HepG2 (cell line): ENCODE results near the gene TAOK3. TPM values are rescaled to one million over a fixed set of nuclear protein-coding genes. Genes with fewer than 3 reads are reported as not detected.

Experiments
- ATM ChIP-seq: fragments of 450-650 bp; IDR thresholded peaks from 2 replicates; pipeline ENCODE4 v1.7.1; 2017; ENCODE audit warnings: mild to moderate bottlenecking, borderline replicate concordance
- ATRX ChIP-seq: sonication (generic); formaldehyde crosslinking; IDR thresholded peaks from 2 replicates; pipeline ENCODE4 v1.4.0; 2020; ENCODE audit warnings: missing genetic modification reagents, borderline replicate concordance
- CBX2 ChIP-seq, 2 experiments: fragments of 200-600 bp in 1 of 2; sonication (generic); formaldehyde crosslinking in 1 of 2; IDR thresholded peaks; 2 replicates each; pipeline versions ENCODE4 v1.7.0 to v1.8.1; 2018 to 2022; ENCODE audit warnings: low read depth in 2 of 2, low read length in 1 of 2, mild to moderate bottlenecking in 1 of 2, missing genetic modification reagents in 1 of 2
- CEBPB ChIP-seq: IDR thresholded peaks from 2 replicates; pipeline ENCODE4 v1.6.1; 2011; ENCODE audit warnings: low read depth, low read length, improper control_type of control experiment, borderline replicate concordance
- ETV5 ChIP-seq: IDR thresholded peaks from 2 replicates; pipeline ENCODE4 v1.6.1; 2018; ENCODE audit warnings: missing biosample characterization, missing genetic modification reagents, inconsistent platforms, borderline replicate concordance
- GATAD1 ChIP-seq: IDR thresholded peaks from 2 replicates; pipeline ENCODE4 v1.6.1; 2016; ENCODE audit warnings: missing genetic modification reagents, missing compliant biosample characterization
- HOXA5 ChIP-seq: sonication (generic); formaldehyde crosslinking; IDR thresholded peaks from 2 replicates; pipeline ENCODE4 v1.4.0; 2020; ENCODE audit warnings: missing genetic modification reagents
- MNT ChIP-seq: fragments of 450-650 bp; IDR thresholded peaks from 2 replicates; pipeline ENCODE4 v1.6.1; 2016
- MYNN ChIP-seq: sonication (generic); formaldehyde crosslinking; IDR thresholded peaks from 2 replicates; pipeline ENCODE4 v1.4.0; 2020; ENCODE audit warnings: mild to moderate bottlenecking, low read depth, missing genetic modification reagents
- NFE2L2 ChIP-seq: fragments of 150-350 bp; IDR thresholded peaks from 2 replicates; pipeline ENCODE4 v1.6.1; 2014; ENCODE audit warnings: low read length
- NONO ChIP-seq, 2 experiments: fragments of 450-650 bp in 1 of 2; sonication (generic) in 1 of 2; formaldehyde crosslinking in 1 of 2; IDR thresholded peaks in 1 of 2; conservative IDR thresholded peaks in 1 of 2; 2 replicates each; pipeline versions ENCODE4 v1.6.1 to v1.8.0; 2017 to 2022; ENCODE audit warnings: mild to moderate bottlenecking in 1 of 2, missing genetic modification reagents in 1 of 2, moderate library complexity in 1 of 2
- PLSCR1 ChIP-seq: sonication (generic); formaldehyde crosslinking; IDR thresholded peaks from 2 replicates; pipeline ENCODE4 v1.5.0; 2020; ENCODE audit warnings: missing genetic modification reagents, mild to moderate bottlenecking, borderline replicate concordance
- RCOR2 ChIP-seq: IDR thresholded peaks from 2 replicates; pipeline ENCODE4 v1.6.1; 2016; ENCODE audit warnings: missing biosample characterization, missing genetic modification reagents
- SP2 ChIP-seq: sonication (generic); formaldehyde crosslinking; IDR thresholded peaks from 2 replicates; pipeline ENCODE4 v1.5.1; 2020; ENCODE audit warnings: mild to moderate bottlenecking, missing genetic modification reagents
- SP4 ChIP-seq: sonication (generic); formaldehyde crosslinking; IDR thresholded peaks from 2 replicates; pipeline ENCODE4 v1.8.1; 2023; ENCODE audit warnings: mild to moderate bottlenecking, missing genetic modification reagents
- SRF ChIP-seq: IDR thresholded peaks from 2 replicates; pipeline ENCODE4 v1.6.1; 2011; ENCODE audit warnings: mild to moderate bottlenecking, low read depth, low read length, moderate library complexity
- SUZ12 ChIP-seq: fragments of 150-350 bp; IDR thresholded peaks from 2 replicates; pipeline ENCODE4 v1.6.1; 2014; ENCODE audit warnings: low read depth, low read length
- ZFAT ChIP-seq: sonication (generic); formaldehyde crosslinking; conservative IDR thresholded peaks from 2 replicates; pipeline ENCODE4 v1.8.1; 2023; ENCODE audit warnings: missing genetic modification reagents, inconsistent platforms
- ZMAT5 ChIP-seq: sonication (generic); formaldehyde crosslinking; IDR thresholded peaks from 2 replicates; pipeline ENCODE4 v1.5.0; 2020; ENCODE audit warnings: mild to moderate bottlenecking, low read depth, missing genetic modification reagents, borderline replicate concordance
- ZNF230 ChIP-seq: sonication (generic); formaldehyde crosslinking; IDR thresholded peaks from 2 replicates; pipeline ENCODE4 v1.4.0; 2020; ENCODE audit warnings: mild to moderate bottlenecking, missing genetic modification reagents
- ZNF644 ChIP-seq: IDR thresholded peaks from 2 replicates; pipeline ENCODE4 v1.6.1; 2016; ENCODE audit warnings: low read depth
- ZNF773 ChIP-seq: sonication (generic); formaldehyde crosslinking; IDR thresholded peaks from 2 replicates; pipeline ENCODE4 v1.4.0; 2020; ENCODE audit warnings: missing genetic modification reagents, borderline replicate concordance
- polyA plus RNA-seq, 8 experiments: library from polyadenylated mRNA; depleted of rRNA in 3 of 8; stranded (reverse) in 7 of 8; unstranded in 1 of 8; fragments of >200 nt; fragmentation: Illumina TruSeq in 4 of 8; extraction: Trizol in 4 of 8; gene quantifications; 2 replicates each; pipeline versions ENCODE4 v1.2.1 to v1.2.3, GENCODE V29; 2011 to 2016; ENCODE audit warnings: low read depth in 4 of 8, missing spikeins in 1 of 8, mixed read lengths in 1 of 8; ENCODE audit not compliant: insufficient read depth in 1 of 8
- total RNA-seq, 5 experiments: library from RNA; depleted of rRNA; stranded (reverse); fragments of >200 nt; fragmentation: Illumina TruSeq; extraction: Trizol; gene quantifications; 2 replicates each; pipeline ENCODE4 v1.2.3, GENCODE V29; 2016; ENCODE audit warnings: low read depth in 1 of 5
- TF ChIP-seq, protein P1 (sequence below): sonication (generic); formaldehyde crosslinking; IDR thresholded peaks from 2 replicates; pipeline ENCODE4 v1.5.0; 2020; ENCODE audit warnings: missing genetic modification reagents
- TF ChIP-seq, protein P2 (sequence below): sonication (generic); formaldehyde crosslinking; IDR thresholded peaks from 2 replicates; pipeline ENCODE4 v1.4.0; 2020; ENCODE audit warnings: missing genetic modification reagents, borderline replicate concordance

Gene TAOK3
- total and polyA plus RNA-seq, 2 of the 13 experiments (the other 11 are each of a cell fraction or from before 2014, with no cell fraction given) = 10.4 to 12.3 TPM

GRCh38 chr12:118376089-118377020 is 3.6 kb upstream of the TAOK3 start, which contains the start of gene SUDS3 (continued):
- TF ChIP-seq MNT (peak; percentile 46; the same call in 1 of the 2 replicates), CBX2 (IDR thresholded peaks at IDR 0.05; ENCODE audit: low read depth, low read length) (no peak), CBX2 (CRISPR knock-in tag; IDR thresholded peaks at IDR 0.05; ENCODE audit: low read depth) (no peak), NFE2L2 (no peak), ZFAT (CRISPR knock-in tag) (no peak), ZNF773 (CRISPR knock-in tag) (no peak; the same call in 1 of the 2 replicates), RCOR2 (CRISPR knock-in tag) (no peak), SUZ12 (no peak), NONO (IDR thresholded peaks at IDR 0.05) (no peak), NONO (CRISPR knock-in tag; conservative IDR thresholded peaks at IDR 0.05) (peak; percentile 94), SP4 (CRISPR knock-in tag) (peak; percentile 78; the same call in 1 of the 2 replicates), ZNF644 (CRISPR knock-in tag) (no peak), ATRX (CRISPR knock-in tag) (no peak), HOXA5 (peak; percentile 58; the same call in 1 of the 2 replicates), ZMAT5 (CRISPR knock-in tag) (no peak), ATM (no peak), CEBPB (no peak), SP2 (peak; percentile 41), ZNF230 (CRISPR knock-in tag) (peak; percentile 75), SRF (no peak), ETV5 (CRISPR knock-in tag) (peak; percentile 68), PLSCR1 (CRISPR knock-in tag) (no peak), GATAD1 (CRISPR knock-in tag) (peak; percentile 88), MYNN (CRISPR knock-in tag) (no peak)
- TF ChIP-seq, protein P1, sequence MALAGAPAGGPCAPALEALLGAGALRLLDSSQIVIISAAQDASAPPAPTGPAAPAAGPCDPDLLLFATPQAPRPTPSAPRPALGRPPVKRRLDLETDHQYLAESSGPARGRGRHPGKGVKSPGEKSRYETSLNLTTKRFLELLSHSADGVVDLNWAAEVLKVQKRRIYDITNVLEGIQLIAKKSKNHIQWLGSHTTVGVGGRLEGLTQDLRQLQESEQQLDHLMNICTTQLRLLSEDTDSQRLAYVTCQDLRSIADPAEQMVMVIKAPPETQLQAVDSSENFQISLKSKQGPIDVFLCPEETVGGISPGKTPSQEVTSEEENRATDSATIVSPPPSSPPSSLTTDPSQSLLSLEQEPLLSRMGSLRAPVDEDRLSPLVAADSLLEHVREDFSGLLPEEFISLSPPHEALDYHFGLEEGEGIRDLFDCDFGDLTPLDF = peak; percentile 52; the same call in 1 of the 2 replicates
- TF ChIP-seq, protein P2, sequence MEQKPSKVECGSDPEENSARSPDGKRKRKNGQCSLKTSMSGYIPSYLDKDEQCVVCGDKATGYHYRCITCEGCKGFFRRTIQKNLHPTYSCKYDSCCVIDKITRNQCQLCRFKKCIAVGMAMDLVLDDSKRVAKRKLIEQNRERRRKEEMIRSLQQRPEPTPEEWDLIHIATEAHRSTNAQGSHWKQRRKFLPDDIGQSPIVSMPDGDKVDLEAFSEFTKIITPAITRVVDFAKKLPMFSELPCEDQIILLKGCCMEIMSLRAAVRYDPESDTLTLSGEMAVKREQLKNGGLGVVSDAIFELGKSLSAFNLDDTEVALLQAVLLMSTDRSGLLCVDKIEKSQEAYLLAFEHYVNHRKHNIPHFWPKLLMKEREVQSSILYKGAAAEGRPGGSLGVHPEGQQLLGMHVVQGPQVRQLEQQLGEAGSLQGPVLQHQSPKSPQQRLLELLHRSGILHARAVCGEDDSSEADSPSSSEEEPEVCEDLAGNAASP = peak; percentile 54; the same call in 1 of the 2 replicates
